ENCODE results near the gene CIT.

DNA sequence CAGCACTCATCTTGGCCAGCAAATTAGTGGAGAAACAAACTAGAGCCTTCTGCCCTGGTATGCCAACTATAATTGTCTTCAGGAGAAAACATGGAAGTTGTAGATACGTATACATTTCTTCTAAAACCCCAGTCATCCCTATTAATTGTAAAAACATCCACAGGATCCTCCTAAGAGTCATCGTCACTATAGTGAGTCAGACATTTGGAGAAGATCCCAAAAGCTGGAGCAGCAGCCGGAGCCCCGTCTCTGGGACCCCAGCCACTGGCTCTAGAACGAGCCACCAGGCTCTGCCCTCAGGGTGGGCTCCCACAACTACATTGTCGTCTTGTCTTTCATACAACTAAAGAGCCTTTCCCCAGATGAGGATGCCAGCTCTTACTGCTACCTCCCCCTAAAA, 193.7 kb downstream of the CIT start:
- TF ChIP-seq, protein P1, sequence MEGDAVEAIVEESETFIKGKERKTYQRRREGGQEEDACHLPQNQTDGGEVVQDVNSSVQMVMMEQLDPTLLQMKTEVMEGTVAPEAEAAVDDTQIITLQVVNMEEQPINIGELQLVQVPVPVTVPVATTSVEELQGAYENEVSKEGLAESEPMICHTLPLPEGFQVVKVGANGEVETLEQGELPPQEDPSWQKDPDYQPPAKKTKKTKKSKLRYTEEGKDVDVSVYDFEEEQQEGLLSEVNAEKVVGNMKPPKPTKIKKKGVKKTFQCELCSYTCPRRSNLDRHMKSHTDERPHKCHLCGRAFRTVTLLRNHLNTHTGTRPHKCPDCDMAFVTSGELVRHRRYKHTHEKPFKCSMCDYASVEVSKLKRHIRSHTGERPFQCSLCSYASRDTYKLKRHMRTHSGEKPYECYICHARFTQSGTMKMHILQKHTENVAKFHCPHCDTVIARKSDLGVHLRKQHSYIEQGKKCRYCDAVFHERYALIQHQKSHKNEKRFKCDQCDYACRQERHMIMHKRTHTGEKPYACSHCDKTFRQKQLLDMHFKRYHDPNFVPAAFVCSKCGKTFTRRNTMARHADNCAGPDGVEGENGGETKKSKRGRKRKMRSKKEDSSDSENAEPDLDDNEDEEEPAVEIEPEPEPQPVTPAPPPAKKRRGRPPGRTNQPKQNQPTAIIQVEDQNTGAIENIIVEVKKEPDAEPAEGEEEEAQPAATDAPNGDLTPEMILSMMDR (IDR thresholded peaks at IDR 0.05), result no peak
- TF ChIP-seq EZH2phosphoT487 (IDR thresholded peaks at IDR 0.05) (no peak), EZH2 (IDR thresholded peaks at IDR 0.05) (no peak)

All from neural progenitor cell (in vitro differentiated cells).